Neural cell (in vitro differentiated cells): ENCODE results near the gene PEAK1. TPM values are rescaled to one million over a fixed set of nuclear protein-coding genes. Genes with fewer than 3 reads are reported as not detected.

Experiments used
- H2AFZ ChIP-seq: fragments of 200-600, 300-800 bp; sonication (generic), shearing (Covaris generic); 2 replicates; pipeline ENCODE4 v1.6.0; 2014; ENCODE audit warnings: low read depth, mild to moderate bottlenecking, antibody characterized with exemption, low read length, moderate library complexity
- H3F3A ChIP-seq: fragments of 200-600 bp; shearing (Covaris generic); 2 replicates; pipeline ENCODE4 v1.6.1; 2016; ENCODE audit warnings: mild to moderate bottlenecking, moderate library complexity, mixed read lengths, antibody characterized with exemption, low read length; ENCODE audit not compliant: insufficient read depth, poor library complexity, severe bottlenecking
- H3K27ac ChIP-seq: fragments of 200-600, 300-800 bp; sonication (generic), shearing (Covaris generic); 2 replicates; pipeline ENCODE4 v1.5.1; 2014; ENCODE audit warnings: mild to moderate bottlenecking, low read length, moderate library complexity
- H3K27me3 ChIP-seq: fragments of 300-800, 200-600 bp; sonication (generic), shearing (Covaris generic); 2 replicates; pipeline ENCODE4 v1.6.0; 2014; ENCODE audit warnings: mild to moderate bottlenecking, low read depth, low read length, moderate library complexity; ENCODE audit not compliant: insufficient read depth
- H3K36me3 ChIP-seq: fragments of 300-800, 200-600 bp; sonication (generic), shearing (Covaris generic); 2 replicates; pipeline ENCODE4 v1.5.1; 2014; ENCODE audit warnings: mild to moderate bottlenecking, antibody characterized with exemption, low read length, moderate library complexity; ENCODE audit not compliant: insufficient read depth
- H3K4me2 ChIP-seq: fragments of 300-800, 200-600 bp; sonication (generic), shearing (Covaris generic); 2 replicates; pipeline ENCODE4 v1.6.0; 2014; ENCODE audit warnings: mild to moderate bottlenecking, low read length
- H3K4me3 ChIP-seq: fragments of 300-800, 200-600 bp; sonication (generic), shearing (Covaris generic); 2 replicates; pipeline ENCODE4 v1.5.1; 2014; ENCODE audit warnings: mild to moderate bottlenecking, low read length, moderate library complexity
- H3K79me2 ChIP-seq: fragments of 200-600 bp; shearing (Covaris generic); replicated peaks from 2 replicates; pipeline ENCODE4 v1.6.0; 2014; ENCODE audit warnings: mild to moderate bottlenecking, low read length, moderate library complexity; ENCODE audit not compliant: insufficient read depth
- H3K9ac ChIP-seq: fragments of 300-800, 200-600 bp; sonication (generic), shearing (Covaris generic); 2 replicates; pipeline ENCODE4 v1.6.1; 2016; ENCODE audit warnings: mild to moderate bottlenecking, low read length, mixed read lengths
- H3K9me2 ChIP-seq: fragments of 200-600 bp; shearing (Covaris generic); 2 replicates; pipeline ENCODE4 v1.6.1; 2016; ENCODE audit warnings: mild to moderate bottlenecking, low read length, mixed read lengths; ENCODE audit not compliant: insufficient read depth
- H3K9me3 ChIP-seq: fragments of 200-600, 300-800 bp; sonication (generic), shearing (Covaris generic); 2 replicates; pipeline ENCODE4 v1.6.1; 2016; ENCODE audit warnings: mild to moderate bottlenecking, mixed run types, low read length, moderate library complexity, mixed read lengths
- H4K20me1 ChIP-seq: fragments of 200-600 bp; shearing (Covaris generic); 2 replicates; pipeline ENCODE4 v1.6.1; 2016; ENCODE audit warnings: mild to moderate bottlenecking, mixed run types; ENCODE audit not compliant: insufficient read depth
- EP300 ChIP-seq: fragments of 450-650 bp; conservative IDR thresholded peaks from 2 replicates; pipeline ENCODE4 v1.6.1; 2014; ENCODE audit warnings: antibody characterized with exemption, mild to moderate bottlenecking, moderate library complexity; ENCODE audit not compliant: poor library complexity, severe bottlenecking
- EZH2 ChIP-seq: fragments of 200-600, 300-800 bp; shearing (Covaris generic), sonication (generic); IDR thresholded peaks from 2 replicates; pipeline ENCODE4 v1.6.1; 2014; ENCODE audit warnings: antibody characterized with exemption, low read length, borderline replicate concordance, mild to moderate bottlenecking; ENCODE audit not compliant: insufficient read depth, poor library complexity, severe bottlenecking
- MXI1 ChIP-seq: fragments of 450-650 bp; conservative IDR thresholded peaks from 2 replicates; pipeline ENCODE4 v1.6.1; 2014; ENCODE audit warnings: antibody characterized with exemption, mild to moderate bottlenecking; ENCODE audit not compliant: poor library complexity, severe bottlenecking
- POLR2AphosphoS5 ChIP-seq: IDR thresholded peaks from 2 replicates; pipeline ENCODE4 v1.6.1; 2012
- RAD21 ChIP-seq: fragments of 450-650 bp; conservative IDR thresholded peaks from 2 replicates; pipeline ENCODE4 v1.6.1; 2014; ENCODE audit warnings: antibody characterized with exemption, mild to moderate bottlenecking, moderate library complexity
- SMC3 ChIP-seq: fragments of 450-650 bp; conservative IDR thresholded peaks from 2 replicates; pipeline ENCODE4 v1.6.1; 2014; ENCODE audit warnings: antibody characterized with exemption, mild to moderate bottlenecking, moderate library complexity; ENCODE audit not compliant: poor library complexity
- TAF1 ChIP-seq: IDR thresholded peaks from 2 replicates; pipeline ENCODE4 v1.6.1; 2012; ENCODE audit warnings: low read depth
- polyA plus RNA-seq: library from polyadenylated mRNA; depleted of rRNA; stranded (reverse); fragments of >200 nt; gene quantifications from 2 replicates; pipeline ENCODE4 v1.2.3, GENCODE V29; 2014
- TF ChIP-seq, protein P1 (sequence below): fragments of 450-650 bp; IDR thresholded peaks from 2 replicates; pipeline ENCODE4 v1.5.1; 2014; ENCODE audit warnings: antibody characterized with exemption, mild to moderate bottlenecking, moderate library complexity; ENCODE audit not compliant: poor library complexity, severe bottlenecking
- TF ChIP-seq, protein P2 (sequence below): IDR thresholded peaks from 2 replicates; pipeline ENCODE4 v1.6.1; 2012; ENCODE audit warnings: borderline replicate concordance

Gene PEAK1
- polyA plus RNA-seq, 1 donor from 2014 or later, result 5.8 TPM

DNA sequence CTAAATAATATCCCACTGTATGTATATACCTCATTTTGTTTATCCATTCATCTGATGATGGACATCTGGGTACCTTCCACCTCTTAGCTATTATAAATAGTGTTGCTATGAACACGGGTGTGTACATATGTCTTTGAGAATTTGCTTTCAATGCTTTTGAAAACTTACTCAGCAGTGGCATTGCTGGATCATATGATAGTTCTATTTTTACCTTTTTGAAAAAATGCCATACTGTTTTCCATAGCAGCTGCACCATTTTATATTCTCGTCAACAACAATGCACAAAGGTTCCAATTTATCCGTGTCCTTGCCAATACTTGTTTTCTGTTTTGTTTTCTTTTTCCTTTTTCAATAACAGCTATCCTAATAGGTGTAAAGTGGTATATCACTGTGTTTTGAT, 77.1 kb downstream of the PEAK1 start:
- H3K9ac ChIP-seq, result no peak overlapping the region
- no peaks in the 10 kb centered on the region for H4K20me1 ChIP-seq
- H3K9me2 ChIP-seq, result no peaks in the 10 kb centered on the region
- H3K4me3 ChIP-seq, result no peak overlapping the region
- no peak overlapping the region for H3K4me2 ChIP-seq
- no peaks in the 10 kb centered on the region for H3K9me3 ChIP-seq
- no peaks in the 10 kb centered on the region for H3F3A ChIP-seq
- no peaks in the 10 kb centered on the region for H3K36me3 ChIP-seq
- H3K27me3 ChIP-seq, result no peaks in the 10 kb centered on the region
- no peak overlapping the region for H3K27ac ChIP-seq
- no peak overlapping the region for H2AFZ ChIP-seq
- TF ChIP-seq POLR2AphosphoS5, result no peak
- TF ChIP-seq, protein P1, sequence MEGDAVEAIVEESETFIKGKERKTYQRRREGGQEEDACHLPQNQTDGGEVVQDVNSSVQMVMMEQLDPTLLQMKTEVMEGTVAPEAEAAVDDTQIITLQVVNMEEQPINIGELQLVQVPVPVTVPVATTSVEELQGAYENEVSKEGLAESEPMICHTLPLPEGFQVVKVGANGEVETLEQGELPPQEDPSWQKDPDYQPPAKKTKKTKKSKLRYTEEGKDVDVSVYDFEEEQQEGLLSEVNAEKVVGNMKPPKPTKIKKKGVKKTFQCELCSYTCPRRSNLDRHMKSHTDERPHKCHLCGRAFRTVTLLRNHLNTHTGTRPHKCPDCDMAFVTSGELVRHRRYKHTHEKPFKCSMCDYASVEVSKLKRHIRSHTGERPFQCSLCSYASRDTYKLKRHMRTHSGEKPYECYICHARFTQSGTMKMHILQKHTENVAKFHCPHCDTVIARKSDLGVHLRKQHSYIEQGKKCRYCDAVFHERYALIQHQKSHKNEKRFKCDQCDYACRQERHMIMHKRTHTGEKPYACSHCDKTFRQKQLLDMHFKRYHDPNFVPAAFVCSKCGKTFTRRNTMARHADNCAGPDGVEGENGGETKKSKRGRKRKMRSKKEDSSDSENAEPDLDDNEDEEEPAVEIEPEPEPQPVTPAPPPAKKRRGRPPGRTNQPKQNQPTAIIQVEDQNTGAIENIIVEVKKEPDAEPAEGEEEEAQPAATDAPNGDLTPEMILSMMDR, result no peak
- no peak for TF ChIP-seq EZH2
- TF ChIP-seq TAF1, result no peak
- TF ChIP-seq, protein P2, sequence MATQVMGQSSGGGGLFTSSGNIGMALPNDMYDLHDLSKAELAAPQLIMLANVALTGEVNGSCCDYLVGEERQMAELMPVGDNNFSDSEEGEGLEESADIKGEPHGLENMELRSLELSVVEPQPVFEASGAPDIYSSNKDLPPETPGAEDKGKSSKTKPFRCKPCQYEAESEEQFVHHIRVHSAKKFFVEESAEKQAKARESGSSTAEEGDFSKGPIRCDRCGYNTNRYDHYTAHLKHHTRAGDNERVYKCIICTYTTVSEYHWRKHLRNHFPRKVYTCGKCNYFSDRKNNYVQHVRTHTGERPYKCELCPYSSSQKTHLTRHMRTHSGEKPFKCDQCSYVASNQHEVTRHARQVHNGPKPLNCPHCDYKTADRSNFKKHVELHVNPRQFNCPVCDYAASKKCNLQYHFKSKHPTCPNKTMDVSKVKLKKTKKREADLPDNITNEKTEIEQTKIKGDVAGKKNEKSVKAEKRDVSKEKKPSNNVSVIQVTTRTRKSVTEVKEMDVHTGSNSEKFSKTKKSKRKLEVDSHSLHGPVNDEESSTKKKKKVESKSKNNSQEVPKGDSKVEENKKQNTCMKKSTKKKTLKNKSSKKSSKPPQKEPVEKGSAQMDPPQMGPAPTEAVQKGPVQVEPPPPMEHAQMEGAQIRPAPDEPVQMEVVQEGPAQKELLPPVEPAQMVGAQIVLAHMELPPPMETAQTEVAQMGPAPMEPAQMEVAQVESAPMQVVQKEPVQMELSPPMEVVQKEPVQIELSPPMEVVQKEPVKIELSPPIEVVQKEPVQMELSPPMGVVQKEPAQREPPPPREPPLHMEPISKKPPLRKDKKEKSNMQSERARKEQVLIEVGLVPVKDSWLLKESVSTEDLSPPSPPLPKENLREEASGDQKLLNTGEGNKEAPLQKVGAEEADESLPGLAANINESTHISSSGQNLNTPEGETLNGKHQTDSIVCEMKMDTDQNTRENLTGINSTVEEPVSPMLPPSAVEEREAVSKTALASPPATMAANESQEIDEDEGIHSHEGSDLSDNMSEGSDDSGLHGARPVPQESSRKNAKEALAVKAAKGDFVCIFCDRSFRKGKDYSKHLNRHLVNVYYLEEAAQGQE, result no peak
- TF ChIP-seq SMC3, result no peak
- TF ChIP-seq EP300, result no peak
- no peak for TF ChIP-seq RAD21
- no peak for TF ChIP-seq MXI1
- H3K79me2 ChIP-seq, result no peaks in the 10 kb centered on the region

DNA sequence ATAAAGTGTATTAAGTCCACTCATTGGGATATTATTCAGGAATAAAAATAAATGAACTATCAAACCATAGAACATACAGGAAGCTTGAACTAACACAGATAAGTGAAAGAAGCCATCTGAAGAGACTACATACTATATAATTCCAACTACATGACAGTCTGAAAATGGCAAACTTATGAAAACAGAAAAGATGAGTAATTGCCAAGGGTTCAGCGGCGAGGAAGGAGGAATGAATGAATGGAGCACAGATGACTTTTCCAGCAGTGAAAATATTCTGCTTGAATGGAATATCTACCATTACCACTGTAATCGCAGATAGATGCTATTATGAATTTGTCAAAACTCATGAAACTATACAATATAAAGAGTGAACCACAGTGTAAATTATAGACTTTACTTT, 79.7 kb downstream of the PEAK1 start:
- Histone ChIP-seq H3K4me2 (no peak overlapping the region), H3K9ac (no peak overlapping the region), H3F3A (no peaks in the 10 kb centered on the region), H3K9me2 (no peaks in the 10 kb centered on the region), H3K4me3 (no peak overlapping the region), H2AFZ (no peak overlapping the region), H3K36me3 (no peaks in the 10 kb centered on the region), H3K27ac (no peak overlapping the region), H3K9me3 (no peaks in the 10 kb centered on the region), H4K20me1 (no peaks in the 10 kb centered on the region), H3K79me2 (no peaks in the 10 kb centered on the region), H3K27me3 (no peaks in the 10 kb centered on the region)
- TF ChIP-seq EP300 (no peak), TAF1 (no peak), EZH2 (no peak), MXI1 (no peak), RAD21 (no peak), SMC3 (no peak), POLR2AphosphoS5 (no peak)
- TF ChIP-seq, protein P2, result no peak
- TF ChIP-seq, protein P1, result no peak
